NB4 (cell line): ENCODE results near the gene CBX4.

ENCODE experiments used
- MYC ChIP-seq: IDR thresholded peaks from 2 replicates; pipeline ENCODE4 v1.6.1; 2011; ENCODE audit warnings: low read depth, low read length
- POLR2A ChIP-seq: IDR thresholded peaks from 2 replicates; pipeline ENCODE4 v1.6.1; 2011; ENCODE audit warnings: mild to moderate bottlenecking; ENCODE audit not compliant: insufficient read length; ENCODE audit errors: extremely low read depth
- TF ChIP-seq, protein P1 (sequence below): IDR thresholded peaks from one replicate; pipeline ENCODE4 v1.5.1; 2012; ENCODE audit warnings: low read depth, low read length
- TF ChIP-seq, protein P2 (sequence below): IDR thresholded peaks from 2 replicates; pipeline ENCODE4 v1.6.1; 2011; ENCODE audit warnings: low read depth, low read length

DNA sequence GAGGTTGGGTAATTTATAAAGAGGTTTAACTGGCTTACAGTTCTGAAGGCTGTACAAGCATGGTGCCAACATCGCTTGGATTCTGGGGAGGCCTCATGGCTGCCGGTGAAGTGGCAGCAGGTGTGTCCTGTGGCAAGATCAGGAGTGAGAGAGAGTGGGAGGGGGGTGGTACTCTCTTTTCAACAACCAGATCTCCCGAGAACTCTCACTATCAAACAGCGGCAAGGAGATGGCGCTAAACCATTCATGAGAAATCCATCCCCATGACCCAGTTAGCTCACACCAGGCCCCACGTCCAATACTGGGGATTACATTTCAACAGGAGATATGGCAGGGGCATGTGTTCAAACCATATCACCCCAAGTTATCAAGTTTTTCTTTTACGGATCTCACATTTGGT, 44.0 kb upstream of the CBX4 start:
- TF ChIP-seq, protein P1, sequence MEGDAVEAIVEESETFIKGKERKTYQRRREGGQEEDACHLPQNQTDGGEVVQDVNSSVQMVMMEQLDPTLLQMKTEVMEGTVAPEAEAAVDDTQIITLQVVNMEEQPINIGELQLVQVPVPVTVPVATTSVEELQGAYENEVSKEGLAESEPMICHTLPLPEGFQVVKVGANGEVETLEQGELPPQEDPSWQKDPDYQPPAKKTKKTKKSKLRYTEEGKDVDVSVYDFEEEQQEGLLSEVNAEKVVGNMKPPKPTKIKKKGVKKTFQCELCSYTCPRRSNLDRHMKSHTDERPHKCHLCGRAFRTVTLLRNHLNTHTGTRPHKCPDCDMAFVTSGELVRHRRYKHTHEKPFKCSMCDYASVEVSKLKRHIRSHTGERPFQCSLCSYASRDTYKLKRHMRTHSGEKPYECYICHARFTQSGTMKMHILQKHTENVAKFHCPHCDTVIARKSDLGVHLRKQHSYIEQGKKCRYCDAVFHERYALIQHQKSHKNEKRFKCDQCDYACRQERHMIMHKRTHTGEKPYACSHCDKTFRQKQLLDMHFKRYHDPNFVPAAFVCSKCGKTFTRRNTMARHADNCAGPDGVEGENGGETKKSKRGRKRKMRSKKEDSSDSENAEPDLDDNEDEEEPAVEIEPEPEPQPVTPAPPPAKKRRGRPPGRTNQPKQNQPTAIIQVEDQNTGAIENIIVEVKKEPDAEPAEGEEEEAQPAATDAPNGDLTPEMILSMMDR, result no peak
- TF ChIP-seq, protein P2, sequence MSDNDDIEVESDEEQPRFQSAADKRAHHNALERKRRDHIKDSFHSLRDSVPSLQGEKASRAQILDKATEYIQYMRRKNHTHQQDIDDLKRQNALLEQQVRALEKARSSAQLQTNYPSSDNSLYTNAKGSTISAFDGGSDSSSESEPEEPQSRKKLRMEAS, result no peak
- TF ChIP-seq POLR2A (no peak), MYC (no peak)
